ENCODE results near the gene SETD4. TPM values are rescaled to one million over a fixed set of nuclear protein-coding genes. Genes with fewer than 3 reads are reported as not detected.

Gene SETD4
- total and polyA plus RNA-seq, 2 of the 13 experiments (the other 11 are each of a cell fraction or from before 2014, with no cell fraction given), result 7.1 to 14.4 TPM

GRCh38 chr21:36060159-36060921 is at the start of gene SETD4 (continued):
- no peak for TF ChIP-seq ZNF609 (CRISPR knock-in tag; IDR thresholded peaks at IDR 0.05; ENCODE audit: borderline replicate concordance)
- peak; percentile 13; the same call in 1 of the 2 replicates for TF ChIP-seq NCOA2 (CRISPR knock-in tag; IDR thresholded peaks at IDR 0.05)
- TF ChIP-seq ZBTB7B (CRISPR knock-in tag; IDR thresholded peaks at IDR 0.05), result no peak
- no peak for TF ChIP-seq ZFYVE20 (CRISPR knock-in tag; IDR thresholded peaks at IDR 0.05; ENCODE audit: borderline replicate concordance, low read depth)
- peak; percentile 56; the same call in 1 of the 2 replicates for TF ChIP-seq SALL1 (CRISPR knock-in tag; IDR thresholded peaks at IDR 0.05)
- no peak for TF ChIP-seq PRDM4 (CRISPR knock-in tag; IDR thresholded peaks at IDR 0.05; ENCODE audit: borderline replicate concordance)
- TF ChIP-seq ZNF569 (CRISPR knock-in tag; IDR thresholded peaks at IDR 0.05; ENCODE audit: borderline replicate concordance), result no peak
- no peak for TF ChIP-seq MAFF (IDR thresholded peaks at IDR 0.05; ENCODE audit: low read depth, low read length)
- no peak for TF ChIP-seq DMTF1 (CRISPR knock-in tag; IDR thresholded peaks at IDR 0.05)
- peak; percentile 79; the same call in 1 of the 2 replicates for TF ChIP-seq ZNF354B (CRISPR knock-in tag; IDR thresholded peaks at IDR 0.05)
- TF ChIP-seq FOXA3 (CRISPR knock-in tag; IDR thresholded peaks at IDR 0.05), result no peak
- TF ChIP-seq ZNF362 (CRISPR knock-in tag; IDR thresholded peaks at IDR 0.05; ENCODE audit: borderline replicate concordance), result no peak
- no peak for TF ChIP-seq ZNF225 (CRISPR knock-in tag; IDR thresholded peaks at IDR 0.05)

All from HepG2 (cell line).